Lower leg skin (tissue), 3 donors: ENCODE data around the gene SNX7.

Experiments used
- POLR2A ChIP-seq, 2 donors: fragments of 450-650 bp; IDR thresholded peaks; one replicate each; pipeline ENCODE4 v1.6.1; 2016 to 2017; ENCODE audit warnings: antibody characterized with exemption in 2 of 2, mild to moderate bottlenecking in 1 of 2, moderate library complexity in 1 of 2
- TF ChIP-seq, protein P1 (sequence below), 3 donors: fragments of 450-650 bp; IDR thresholded peaks; one replicate each; pipeline ENCODE4 v1.5.1; 2016; ENCODE audit warnings: antibody characterized with exemption in 3 of 3, mild to moderate bottlenecking in 3 of 3, moderate library complexity in 2 of 3

- TF ChIP-seq, protein P1, sequence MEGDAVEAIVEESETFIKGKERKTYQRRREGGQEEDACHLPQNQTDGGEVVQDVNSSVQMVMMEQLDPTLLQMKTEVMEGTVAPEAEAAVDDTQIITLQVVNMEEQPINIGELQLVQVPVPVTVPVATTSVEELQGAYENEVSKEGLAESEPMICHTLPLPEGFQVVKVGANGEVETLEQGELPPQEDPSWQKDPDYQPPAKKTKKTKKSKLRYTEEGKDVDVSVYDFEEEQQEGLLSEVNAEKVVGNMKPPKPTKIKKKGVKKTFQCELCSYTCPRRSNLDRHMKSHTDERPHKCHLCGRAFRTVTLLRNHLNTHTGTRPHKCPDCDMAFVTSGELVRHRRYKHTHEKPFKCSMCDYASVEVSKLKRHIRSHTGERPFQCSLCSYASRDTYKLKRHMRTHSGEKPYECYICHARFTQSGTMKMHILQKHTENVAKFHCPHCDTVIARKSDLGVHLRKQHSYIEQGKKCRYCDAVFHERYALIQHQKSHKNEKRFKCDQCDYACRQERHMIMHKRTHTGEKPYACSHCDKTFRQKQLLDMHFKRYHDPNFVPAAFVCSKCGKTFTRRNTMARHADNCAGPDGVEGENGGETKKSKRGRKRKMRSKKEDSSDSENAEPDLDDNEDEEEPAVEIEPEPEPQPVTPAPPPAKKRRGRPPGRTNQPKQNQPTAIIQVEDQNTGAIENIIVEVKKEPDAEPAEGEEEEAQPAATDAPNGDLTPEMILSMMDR (IDR thresholded peaks at IDR 0.05), result no peak
- TF ChIP-seq POLR2A (IDR thresholded peaks at IDR 0.05), result no peak
Observed at GRCh38 chr1:98659879-98660278, 1.6 kb upstream of the SNX7 start.
